Uterus (tissue), 4 donors: ENCODE results near the gene PJA1. TPM values are rescaled to one million over a fixed set of nuclear protein-coding genes. Genes with fewer than 3 reads are reported as not detected.

ENCODE experiments used
- DNase-seq, 2 donors: peaks; one replicate each; pipeline ENCODE4 v3.0.0-alpha.2; 2019 to 2020
- H3K27ac ChIP-seq, 2 donors: fragments of 200-600 bp; sonication (generic); 1 replicate in 1 of 2; 2 replicates in 1 of 2; pipeline ENCODE4 v1.5.1; 2016 to 2018
- H3K27me3 ChIP-seq, 2 donors: fragments of 200-600 bp; sonication (generic); one replicate each; pipeline ENCODE4 v1.5.1; 2018 to 2019; ENCODE audit warnings: control low read depth in 1 of 2
- H3K36me3 ChIP-seq, 2 donors: fragments of 200-600 bp; sonication (generic); one replicate each; pipeline ENCODE4 v1.5.1; 2019; ENCODE audit warnings: control low read depth in 1 of 2
- H3K4me1 ChIP-seq, 2 donors: fragments of 200-600 bp; sonication (generic); one replicate each; pipeline ENCODE4 v1.5.1; 2018 to 2019; ENCODE audit warnings: control low read depth in 1 of 2
- H3K4me3 ChIP-seq, 2 donors: fragments of 200-600 bp; sonication (generic); 1 replicate in 1 of 2; 2 replicates in 1 of 2; pipeline ENCODE4 v1.5.1; 2018 to 2019; ENCODE audit warnings: mild to moderate bottlenecking in 1 of 2
- H3K9me3 ChIP-seq, 2 donors: fragments of 200-600 bp; sonication (generic); one replicate each; pipeline ENCODE4 v1.5.1; 2019; ENCODE audit warnings: control low read depth in 1 of 2
- CTCF ChIP-seq, 4 experiments: fragments of 200-600 bp in 2 of 4; fragments of 450-650 bp in 2 of 4; sonication (generic) in 2 of 4; IDR thresholded peaks; one replicate each; pipeline ENCODE4 v1.5.1; 2016 to 2019; ENCODE audit warnings: antibody characterized with exemption in 4 of 4, mild to moderate bottlenecking in 2 of 4, moderate library complexity in 1 of 4
- POLR2A ChIP-seq, 2 donors: fragments of 450-650 bp; IDR thresholded peaks; one replicate each; pipeline ENCODE4 v1.6.1; 2016; ENCODE audit warnings: antibody characterized with exemption in 2 of 2, mild to moderate bottlenecking in 1 of 2, moderate library complexity in 1 of 2
- intact Hi-C: fragments of 100-400 bp; cut with DNase I; formaldehyde crosslinking; loops from one replicate; pipeline ENCODE4 v1.15.1; 2023; ENCODE audit warnings: low total_unique reads
- total RNA-seq, 4 donors: library from RNA; depleted of rRNA in 3 of 4; stranded (reverse); fragments of >200 nt in 3 of 4; gene quantifications; one replicate each; pipeline versions ENCODE4 v1.1.0 to v1.2.4, GENCODE V29; 2014 to 2023
- donor health status: DM: yes; HTN: yes; CAD: no.

PJA1 gene
- total RNA-seq, 4 donors from 2014 or later, result 9.7 to 68.0 (median 26.1) TPM

- intact Hi-C loops, result no loop called here
- TF ChIP-seq CTCF (IDR thresholded peaks at IDR 0.05), result no peak
- Histone ChIP-seq H3K36me3 (no peaks in the 10 kb centered on the region), H3K27me3 (no peaks in the 10 kb centered on the region), H3K4me1 (no peaks in the 10 kb centered on the region), H3K9me3 (no peaks in the 10 kb centered on the region), H3K27ac (no peak overlapping the region), H3K4me3 (no peak overlapping the region)
- no peak for DNase-seq
Measured at GRCh38 chrX:69192603-69193002, 27.4 kb upstream of the PJA1 start.

- TF ChIP-seq POLR2A (IDR thresholded peaks at IDR 0.05) (no peak), CTCF (IDR thresholded peaks at IDR 0.05) (no peak)
- Histone ChIP-seq H3K4me3 (no peak overlapping the region), H3K27me3 (no peaks in the 10 kb centered on the region), H3K9me3 (no peaks in the 10 kb centered on the region), H3K4me1 (no peaks in the 10 kb centered on the region), H3K36me3 (no peaks in the 10 kb centered on the region), H3K27ac (peak overlapping the region; percentile 7 to 45)
- peak; percentile 16 to 39 for DNase-seq
- intact Hi-C loops, result no loop called here
Measured at GRCh38 chrX:69189576-69190371, 24.5 kb upstream of the PJA1 start.

DNA sequence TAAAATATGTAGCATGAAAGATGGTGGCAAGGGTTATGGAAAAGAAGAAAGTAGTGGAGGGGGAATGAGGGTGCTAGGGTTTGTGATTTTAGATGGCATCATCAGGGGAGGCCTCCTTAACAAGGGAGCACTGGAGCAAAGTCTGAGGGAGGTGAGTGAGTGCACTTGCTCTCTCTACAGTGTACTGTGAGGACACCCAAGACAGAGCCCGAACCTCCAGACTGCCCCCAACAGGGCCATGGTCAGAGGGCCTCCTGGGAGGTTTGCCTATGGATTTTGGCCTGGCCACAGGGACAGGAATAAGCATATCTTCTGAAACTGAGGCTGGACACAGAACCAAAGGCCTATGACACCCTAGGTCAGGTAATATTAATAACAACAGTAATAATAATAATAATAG, 21.4 kb upstream of the PJA1 start:
- H3K27ac ChIP-seq, result no peak overlapping the region
- no peak for DNase-seq
- H3K4me3 ChIP-seq, result no peak overlapping the region
- H3K4me1 ChIP-seq, result no peaks in the 10 kb centered on the region
- intact Hi-C loops, result no loop called here
- no peaks in the 10 kb centered on the region for H3K27me3 ChIP-seq
- TF ChIP-seq CTCF (IDR thresholded peaks at IDR 0.05) (no peak), POLR2A (IDR thresholded peaks at IDR 0.05) (no peak)
- H3K9me3 ChIP-seq, result no peaks in the 10 kb centered on the region
- no peaks in the 10 kb centered on the region for H3K36me3 ChIP-seq

GRCh38 chrX:69185886-69186285, 20.6 kb upstream of the PJA1 start:
- Histone ChIP-seq H3K9me3 (no peaks in the 10 kb centered on the region), H3K27me3 (no peaks in the 10 kb centered on the region), H3K4me3 (no peak overlapping the region), H3K4me1 (no peaks in the 10 kb centered on the region), H3K36me3 (no peaks in the 10 kb centered on the region), H3K27ac (no peak overlapping the region)
- DNase-seq, result no peak
- intact Hi-C loops, result no loop called here
- no peak for TF ChIP-seq POLR2A (IDR thresholded peaks at IDR 0.05)
- no peak for TF ChIP-seq CTCF (IDR thresholded peaks at IDR 0.05)

DNA sequence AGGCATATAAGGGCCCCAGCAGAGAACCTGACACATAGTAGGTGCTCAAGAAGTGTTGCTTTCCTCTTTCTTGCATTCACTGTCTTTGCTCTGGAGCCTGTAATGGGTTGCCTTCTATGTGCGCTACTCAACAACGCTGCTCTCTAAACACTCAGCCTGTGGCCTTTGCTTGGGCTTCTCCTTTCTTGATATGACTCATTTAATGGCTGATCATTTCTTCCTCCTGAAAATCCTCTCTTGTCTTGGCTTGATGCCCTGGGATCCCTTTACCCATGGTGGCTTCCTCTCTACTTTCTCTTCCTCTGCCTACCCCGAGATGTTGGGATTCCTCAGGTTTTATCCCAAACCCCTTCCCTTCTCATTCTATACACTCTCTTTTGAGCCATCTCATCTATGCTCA, 19.9 kb upstream of the PJA1 start:
- DNase-seq, result no peak
- no peak for TF ChIP-seq CTCF (IDR thresholded peaks at IDR 0.05)
- TF ChIP-seq POLR2A (IDR thresholded peaks at IDR 0.05), result no peak
- Histone ChIP-seq H3K4me3 (no peak overlapping the region), H3K9me3 (no peaks in the 10 kb centered on the region), H3K4me1 (no peaks in the 10 kb centered on the region), H3K36me3 (no peaks in the 10 kb centered on the region), H3K27ac (no peak overlapping the region), H3K27me3 (no peaks in the 10 kb centered on the region)
- intact Hi-C loops, result no loop called here
